SU-DHL-6 (cell line): ENCODE measurements around the gene ST6GAL1.

Experiments used
- EZH2phosphoT487 ChIP-seq: fragments of 200-600 bp; sonication (generic), shearing (Covaris generic); conservative IDR thresholded peaks from 2 replicates; pipeline ENCODE4 v1.6.1; 2018; ENCODE audit warnings: mild to moderate bottlenecking, antibody characterized with exemption, low read length, moderate library complexity, mixed read lengths
- TF ChIP-seq, protein P1 (sequence below): fragments of 200-600 bp; sonication (generic); IDR thresholded peaks from one replicate; pipeline ENCODE4 v1.5.1; 2017; ENCODE audit warnings: antibody characterized with exemption, mild to moderate bottlenecking, low read length, moderate library complexity; ENCODE audit not compliant: insufficient read depth, poor library complexity, severe bottlenecking

DNA sequence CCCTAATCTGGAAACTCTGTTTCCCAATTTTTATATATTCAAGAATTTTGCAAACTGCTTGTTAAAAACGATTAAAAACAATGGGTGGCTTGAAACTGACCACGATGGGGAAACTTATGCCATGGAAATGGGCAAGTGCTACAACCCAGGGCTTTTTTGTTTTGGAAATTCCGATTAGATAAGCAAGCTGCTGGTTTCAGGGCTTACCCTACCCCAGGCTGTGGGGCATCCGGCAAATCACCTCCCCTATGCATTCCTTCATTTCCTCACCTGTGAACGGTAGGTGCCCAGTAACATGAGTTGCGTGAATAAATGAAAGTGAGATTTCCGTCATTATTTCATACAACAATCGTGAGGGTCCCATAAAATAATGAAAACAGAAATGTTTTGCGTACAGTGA is 34.3 kb downstream of the ST6GAL1 start:
- TF ChIP-seq, protein P1, sequence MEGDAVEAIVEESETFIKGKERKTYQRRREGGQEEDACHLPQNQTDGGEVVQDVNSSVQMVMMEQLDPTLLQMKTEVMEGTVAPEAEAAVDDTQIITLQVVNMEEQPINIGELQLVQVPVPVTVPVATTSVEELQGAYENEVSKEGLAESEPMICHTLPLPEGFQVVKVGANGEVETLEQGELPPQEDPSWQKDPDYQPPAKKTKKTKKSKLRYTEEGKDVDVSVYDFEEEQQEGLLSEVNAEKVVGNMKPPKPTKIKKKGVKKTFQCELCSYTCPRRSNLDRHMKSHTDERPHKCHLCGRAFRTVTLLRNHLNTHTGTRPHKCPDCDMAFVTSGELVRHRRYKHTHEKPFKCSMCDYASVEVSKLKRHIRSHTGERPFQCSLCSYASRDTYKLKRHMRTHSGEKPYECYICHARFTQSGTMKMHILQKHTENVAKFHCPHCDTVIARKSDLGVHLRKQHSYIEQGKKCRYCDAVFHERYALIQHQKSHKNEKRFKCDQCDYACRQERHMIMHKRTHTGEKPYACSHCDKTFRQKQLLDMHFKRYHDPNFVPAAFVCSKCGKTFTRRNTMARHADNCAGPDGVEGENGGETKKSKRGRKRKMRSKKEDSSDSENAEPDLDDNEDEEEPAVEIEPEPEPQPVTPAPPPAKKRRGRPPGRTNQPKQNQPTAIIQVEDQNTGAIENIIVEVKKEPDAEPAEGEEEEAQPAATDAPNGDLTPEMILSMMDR = no peak
- no peak for TF ChIP-seq EZH2phosphoT487
